NT2/D1 (cell line): ENCODE results near the gene AKT1.

Experiments used
- DNase-seq: peaks from one replicate; pipeline ENCODE4 v3.0.0-alpha.2; 2011; ENCODE audit warnings: low read depth, low spot score
- H3K27me3 ChIP-seq: 2 replicates; pipeline ENCODE4 v1.6.0; 2011; ENCODE audit warnings: mild to moderate bottlenecking; ENCODE audit not compliant: insufficient read length, insufficient read depth
- H3K36me3 ChIP-seq: 2 replicates; pipeline ENCODE4 v1.6.1; 2011; ENCODE audit warnings: mild to moderate bottlenecking, low read length, mixed read lengths; ENCODE audit not compliant: insufficient read depth, insufficient read length
- H3K4me1 ChIP-seq: 2 replicates; pipeline ENCODE4 v1.5.1; 2011; ENCODE audit not compliant: insufficient read depth, insufficient read length
- H3K4me3 ChIP-seq: 2 replicates; pipeline ENCODE4 v1.5.1; 2011; ENCODE audit warnings: low read depth; ENCODE audit not compliant: insufficient read length
- H3K9ac ChIP-seq: 2 replicates; pipeline ENCODE4 v1.6.0; 2011; ENCODE audit warnings: low read depth; ENCODE audit not compliant: insufficient read length
- H3K9me3 ChIP-seq: 2 replicates; pipeline ENCODE4 v1.5.1; 2011; ENCODE audit warnings: mild to moderate bottlenecking, low read length; ENCODE audit not compliant: insufficient read depth
- SUZ12 ChIP-seq: IDR thresholded peaks from 2 replicates; pipeline ENCODE4 v1.6.1; 2011; ENCODE audit not compliant: insufficient read length, insufficient read depth; ENCODE audit errors: extremely low read depth
- YY1 ChIP-seq: IDR thresholded peaks from 2 replicates; pipeline ENCODE4 v1.6.1; 2011; ENCODE audit not compliant: insufficient read length, insufficient read depth
- ZNF274 ChIP-seq: IDR thresholded peaks from 2 replicates; pipeline ENCODE4 v1.6.1; 2011; ENCODE audit warnings: mild to moderate bottlenecking, low read depth, low read length

AKT1 gene

GRCh38 chr14:104776481-104776880 is 19.1 kb downstream of the AKT1 start:
- H3K36me3 ChIP-seq = peaks cover 80% of the 10 kb centered on the region
- no peak overlapping the region for H3K9ac ChIP-seq
- no peaks in the 10 kb centered on the region for H3K27me3 ChIP-seq
- H3K4me1 ChIP-seq = peaks cover 4% of the 10 kb centered on the region
- no peak for TF ChIP-seq SUZ12
- TF ChIP-seq ZNF274 = no peak
- no peak for TF ChIP-seq YY1
- H3K9me3 ChIP-seq = peaks cover 9% of the 10 kb centered on the region; the same call in 1 of the 2 replicates
- DNase-seq = no peak
- H3K4me3 ChIP-seq = no peak overlapping the region

- peaks cover 86% of the 10 kb centered on the region for H3K36me3 ChIP-seq
- TF ChIP-seq SUZ12 (no peak), YY1 (no peak), ZNF274 (no peak)
- no peaks in the 10 kb centered on the region for H3K27me3 ChIP-seq
- H3K9ac ChIP-seq = no peak overlapping the region
- DNase-seq = no peak
- no peak overlapping the region for H3K4me3 ChIP-seq
- H3K9me3 ChIP-seq = peaks cover 19% of the 10 kb centered on the region; the same call in 1 of the 2 replicates
- H3K4me1 ChIP-seq = peaks cover 7% of the 10 kb centered on the region
Measured at GRCh38 chr14:104775073-104775489, 20.5 kb downstream of the AKT1 start.

- Histone ChIP-seq H3K27me3 (no peaks in the 10 kb centered on the region), H3K9ac (no peak overlapping the region), H3K4me3 (no peak overlapping the region), H3K4me1 (peaks cover 7% of the 10 kb centered on the region), H3K9me3 (peaks cover 19% of the 10 kb centered on the region; the same call in 1 of the 2 replicates), H3K36me3 (peaks cover 86% of the 10 kb centered on the region)
- DNase-seq = no peak
- no peak for TF ChIP-seq ZNF274
- TF ChIP-seq YY1 = no peak
- no peak for TF ChIP-seq SUZ12
Measured at GRCh38 chr14:104774453-104775072, 21.0 kb downstream of the AKT1 start.

GRCh38 chr14:104773505-104774452 is 21.8 kb downstream of the AKT1 start:
- TF ChIP-seq ZNF274 = no peak
- TF ChIP-seq YY1 = no peak
- TF ChIP-seq SUZ12 = no peak
- Histone ChIP-seq H3K27me3 (no peaks in the 10 kb centered on the region), H3K9me3 (peaks cover 19% of the 10 kb centered on the region; the same call in 1 of the 2 replicates), H3K4me3 (no peak overlapping the region), H3K4me1 (peaks cover 9% of the 10 kb centered on the region), H3K36me3 (peaks cover 85% of the 10 kb centered on the region), H3K9ac (no peak overlapping the region)
- DNase-seq = no peak

- Histone ChIP-seq H3K4me3 (no peak overlapping the region), H3K9me3 (peaks cover 19% of the 10 kb centered on the region; the same call in 1 of the 2 replicates)
- TF ChIP-seq ZNF274 (no peak), YY1 (no peak), SUZ12 (no peak)
Measured at GRCh38 chr14:104772707-104773504, 22.6 kb downstream of the AKT1 start.

GRCh38 chr14:104771918-104772706 is 23.4 kb downstream of the AKT1 start:
- no peaks in the 10 kb centered on the region for H3K27me3 ChIP-seq
- peaks cover 76% of the 10 kb centered on the region for H3K36me3 ChIP-seq
- peaks cover 19% of the 10 kb centered on the region; the same call in 1 of the 2 replicates for H3K9me3 ChIP-seq
- no peak overlapping the region for H3K4me3 ChIP-seq
- no peak for DNase-seq
- peaks cover 8% of the 10 kb centered on the region for H3K4me1 ChIP-seq
- TF ChIP-seq YY1 (no peak), ZNF274 (no peak), SUZ12 (no peak)
- no peak overlapping the region for H3K9ac ChIP-seq

More at GRCh38 chr14:104772707-104773504, 22.6 kb downstream of the AKT1 start:
- Histone ChIP-seq H3K4me1 (peaks cover 5% of the 10 kb centered on the region), H3K27me3 (no peaks in the 10 kb centered on the region), H3K9ac (no peak overlapping the region), H3K36me3 (peaks cover 82% of the 10 kb centered on the region)
- DNase-seq = no peak
